HAP-1 (cell line): ENCODE data around the gene ESD.
"Not testable (repeated sequence)": the region's sequence is repeated elsewhere in the genome, so short reads cannot be mapped to it uniquely, and the experiment has no call there.

Experiments used
- DNase-seq, 2 experiments: peaks; one replicate each; pipeline ENCODE4 v3.0.0-alpha.2; 2016 to 2020; ENCODE audit warnings: low spot score in 2 of 2
- H3K27me3 ChIP-seq: fragments of 250-450 bp; sonication (Bioruptor Pico); 2 replicates; pipeline ENCODE4 v1.5.1; 2020; ENCODE audit warnings: low read depth, mild to moderate bottlenecking, moderate library complexity
- H3K36me3 ChIP-seq: fragments of 250-450 bp; sonication (Bioruptor Pico); replicated peaks from 2 replicates; pipeline ENCODE4 v1.5.1; 2020; ENCODE audit warnings: mild to moderate bottlenecking
- H3K4me1 ChIP-seq: fragments of 250-450 bp; sonication (Bioruptor Pico); 2 replicates; pipeline ENCODE4 v1.5.1; 2020; ENCODE audit warnings: mild to moderate bottlenecking
- H3K4me3 ChIP-seq: fragments of 250-450 bp; sonication (Bioruptor Pico); 2 replicates; pipeline ENCODE4 v1.5.1; 2020; ENCODE audit warnings: mild to moderate bottlenecking, moderate library complexity
- H3K9me3 ChIP-seq: fragments of 250-450 bp; sonication (Bioruptor Pico); 2 replicates; pipeline ENCODE4 v1.5.1; 2020; ENCODE audit warnings: mild to moderate bottlenecking, moderate library complexity
- in situ Hi-C: fragments of 300-500 bp; cut with MboI; formaldehyde crosslinking; loops from 3 replicates; pipeline ENCODE4 v1.14.3; 2020; ENCODE audit warnings: low sequenced_read_pairs, inconsistent platforms, mixed read lengths

Gene ESD

DNA sequence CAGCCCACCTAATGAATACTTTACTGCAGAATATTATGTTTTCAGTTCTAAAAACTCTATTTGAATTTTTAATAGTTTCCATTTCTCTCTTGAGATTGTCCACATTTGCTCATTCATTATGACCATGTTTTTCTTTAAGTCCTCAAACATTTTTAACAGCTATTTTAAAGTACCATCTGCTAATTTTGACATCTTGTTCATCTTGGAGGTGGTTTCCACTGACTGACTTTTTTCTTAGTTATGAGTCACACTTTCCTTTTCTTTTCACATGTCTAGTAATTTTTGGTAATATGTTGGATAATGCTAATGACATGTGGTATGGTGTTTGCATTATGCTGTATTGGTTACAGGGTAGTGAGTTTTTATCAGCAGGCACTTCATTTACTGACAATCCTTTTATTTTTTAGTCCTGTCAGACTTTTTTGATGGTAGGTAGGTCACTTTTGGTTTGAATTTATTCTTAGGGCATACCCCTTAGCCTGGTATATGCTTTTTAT is 15.4 kb upstream of the ESD start:
- Histone ChIP-seq H3K9me3 (peaks cover 3% of the 10 kb centered on the region; the same call in 1 of the 2 replicates), H3K36me3 (no peaks in the 10 kb centered on the region), H3K4me1 (no peaks in the 10 kb centered on the region), H3K4me3 (no peak overlapping the region), H3K27me3 (no peaks in the 10 kb centered on the region)
- in situ Hi-C loops: no loop called here
- DNase-seq: no peak

DNA sequence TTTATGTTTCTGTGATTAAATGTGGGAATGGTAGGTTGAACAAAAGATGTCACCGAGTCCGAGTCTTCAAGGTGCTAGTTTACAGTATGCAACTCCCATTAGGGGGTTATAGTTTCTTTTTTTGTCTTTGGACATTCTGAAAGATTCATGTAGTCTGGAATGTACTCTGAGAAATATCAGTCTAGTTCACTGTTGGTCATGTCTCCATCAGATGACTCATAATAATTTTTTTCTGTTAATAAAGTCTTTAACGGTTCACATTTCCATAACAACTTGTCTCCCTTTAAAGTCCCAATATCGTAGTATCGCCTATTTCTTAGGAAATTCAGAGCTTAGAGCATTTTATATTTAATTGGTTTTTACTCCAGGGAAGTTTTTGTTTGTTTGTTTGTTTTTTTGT is 13.5 kb upstream of the ESD start:
- no peak for DNase-seq
- Histone ChIP-seq H3K9me3 (peaks cover 3% of the 10 kb centered on the region; the same call in 1 of the 2 replicates), H3K27me3 (no peaks in the 10 kb centered on the region), H3K4me1 (no peaks in the 10 kb centered on the region), H3K4me3 (no peak overlapping the region), H3K36me3 (no peaks in the 10 kb centered on the region)
- in situ Hi-C loops: no loop called here

DNA sequence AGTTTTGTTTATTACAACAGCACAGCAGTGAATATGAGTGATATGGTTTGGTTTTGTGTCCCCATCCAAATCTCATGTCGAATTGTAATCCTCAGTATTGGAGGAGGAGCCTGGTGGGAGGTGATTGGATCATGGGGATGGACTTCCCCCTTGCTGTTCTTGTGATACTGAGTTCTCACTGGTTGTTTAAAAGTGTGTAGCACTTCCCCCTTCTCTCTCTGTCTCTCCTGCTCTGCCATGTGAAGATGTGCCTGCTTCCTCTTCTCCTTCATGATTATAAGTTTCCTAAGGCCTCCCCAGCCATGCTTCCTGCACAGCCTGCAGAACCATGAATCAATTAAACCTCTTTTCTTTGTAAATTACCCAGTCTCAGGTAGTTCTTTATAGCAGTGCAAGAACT is 8.0 kb upstream of the ESD start:
- H3K27me3 ChIP-seq, H3K4me3 ChIP-seq, in situ Hi-C loops, DNase-seq, H3K9me3 ChIP-seq, H3K36me3 ChIP-seq: not testable (repeated sequence)
- peaks cover 13% of the 10 kb centered on the region for H3K4me1 ChIP-seq

DNA sequence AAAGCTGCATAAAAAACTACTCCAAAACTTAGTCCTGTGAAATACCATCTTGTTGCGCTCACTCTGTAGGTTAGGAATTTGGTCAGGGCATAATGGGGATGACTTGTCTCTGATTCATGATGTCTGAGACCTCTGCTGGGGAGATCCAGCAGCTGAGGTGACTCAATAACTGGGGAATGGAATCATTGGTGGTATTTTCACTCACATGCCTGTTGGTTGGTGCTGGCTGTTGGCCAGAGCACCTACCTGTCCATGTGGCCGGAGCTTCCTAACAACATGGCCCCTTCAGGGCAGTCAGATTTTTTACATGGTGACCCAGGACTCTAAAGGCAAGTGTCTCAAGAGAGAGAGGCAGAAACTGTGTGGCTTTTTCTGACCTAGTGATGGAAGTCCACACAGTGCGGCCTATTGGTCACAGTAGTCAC is 7.4 kb upstream of the ESD start:
- Histone ChIP-seq H3K4me3 (no peak overlapping the region), H3K9me3 (no peaks in the 10 kb centered on the region), H3K27me3 (no peaks in the 10 kb centered on the region), H3K4me1 (peaks cover 13% of the 10 kb centered on the region), H3K36me3 (no peaks in the 10 kb centered on the region)
- DNase-seq: no peak
- in situ Hi-C loops: no loop called here

DNA sequence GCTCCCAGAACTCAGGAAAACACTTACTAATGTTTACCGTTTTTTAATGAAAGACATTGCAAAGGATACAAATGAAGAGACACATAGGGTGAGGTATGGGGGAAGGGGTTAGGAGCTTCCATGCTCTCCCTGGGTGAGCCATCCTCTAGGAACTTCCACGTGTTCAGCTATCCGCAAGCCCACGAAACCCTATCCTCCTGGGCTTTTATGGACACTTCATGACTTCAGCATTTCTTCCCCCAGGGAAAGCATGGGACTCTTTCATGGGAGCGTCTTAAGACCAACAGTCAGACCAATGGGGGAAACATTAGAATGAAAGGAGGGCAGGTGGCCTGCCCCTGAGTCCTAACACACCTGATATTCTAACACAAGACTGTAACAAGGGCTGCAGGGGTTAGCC is 6.6 kb upstream of the ESD start:
- H3K27me3 ChIP-seq: no peaks in the 10 kb centered on the region
- H3K4me1 ChIP-seq: peaks cover 13% of the 10 kb centered on the region
- H3K36me3 ChIP-seq: no peaks in the 10 kb centered on the region
- no peaks in the 10 kb centered on the region for H3K9me3 ChIP-seq
- DNase-seq: no peak
- H3K4me3 ChIP-seq: no peak overlapping the region
- in situ Hi-C loops: no loop called here

DNA sequence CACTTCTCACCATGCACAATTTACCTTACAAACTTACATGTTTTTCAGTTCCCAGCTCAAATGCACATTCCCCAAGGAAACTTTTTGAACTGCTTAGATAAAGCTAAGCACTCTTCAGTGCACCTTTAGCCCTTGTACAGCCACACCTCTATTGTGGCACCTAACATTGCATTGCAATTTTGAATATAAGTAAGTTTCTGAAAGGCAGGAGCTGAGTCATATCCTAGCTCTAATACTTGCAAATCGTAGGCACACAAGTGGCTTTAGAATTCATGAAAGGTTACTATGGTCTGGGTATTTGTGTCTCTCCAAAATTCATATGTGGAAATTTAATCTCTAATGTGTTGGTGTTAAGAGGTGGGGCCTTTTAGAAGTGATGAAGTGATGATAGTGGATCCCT is 4.9 kb upstream of the ESD start:
- H3K4me1 ChIP-seq: peaks cover 19% of the 10 kb centered on the region
- no peaks in the 10 kb centered on the region for H3K9me3 ChIP-seq
- no peaks in the 10 kb centered on the region for H3K27me3 ChIP-seq
- DNase-seq: peak in 1 of 2 experiments; percentile 45
- in situ Hi-C loops: no loop called here
- no peaks in the 10 kb centered on the region for H3K36me3 ChIP-seq
- no peak overlapping the region for H3K4me3 ChIP-seq

DNA sequence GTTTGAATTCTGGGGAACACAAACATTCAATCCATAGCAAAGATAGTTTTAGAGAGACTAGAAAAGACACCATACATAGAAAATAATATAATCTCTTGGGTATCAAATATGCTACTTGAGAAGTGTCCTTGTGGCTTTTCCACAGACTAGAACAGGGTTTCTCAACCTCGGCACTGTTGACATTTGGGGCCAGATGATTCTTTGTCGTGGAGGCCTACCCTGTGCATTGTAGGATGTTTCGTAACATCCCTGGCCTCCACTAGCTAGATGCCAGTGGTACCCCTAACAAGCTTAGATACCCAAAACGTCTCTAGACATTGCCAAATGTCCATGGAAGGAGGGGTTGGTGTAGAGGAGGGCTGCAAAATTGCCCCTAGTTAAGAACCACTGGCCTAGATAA is 2.2 kb upstream of the ESD start:
- Histone ChIP-seq H3K4me3 (no peak overlapping the region), H3K27me3 (no peaks in the 10 kb centered on the region), H3K36me3 (no peaks in the 10 kb centered on the region), H3K4me1 (peaks cover 25% of the 10 kb centered on the region), H3K9me3 (no peaks in the 10 kb centered on the region)
- in situ Hi-C loops: no loop called here
- no peak for DNase-seq

DNA sequence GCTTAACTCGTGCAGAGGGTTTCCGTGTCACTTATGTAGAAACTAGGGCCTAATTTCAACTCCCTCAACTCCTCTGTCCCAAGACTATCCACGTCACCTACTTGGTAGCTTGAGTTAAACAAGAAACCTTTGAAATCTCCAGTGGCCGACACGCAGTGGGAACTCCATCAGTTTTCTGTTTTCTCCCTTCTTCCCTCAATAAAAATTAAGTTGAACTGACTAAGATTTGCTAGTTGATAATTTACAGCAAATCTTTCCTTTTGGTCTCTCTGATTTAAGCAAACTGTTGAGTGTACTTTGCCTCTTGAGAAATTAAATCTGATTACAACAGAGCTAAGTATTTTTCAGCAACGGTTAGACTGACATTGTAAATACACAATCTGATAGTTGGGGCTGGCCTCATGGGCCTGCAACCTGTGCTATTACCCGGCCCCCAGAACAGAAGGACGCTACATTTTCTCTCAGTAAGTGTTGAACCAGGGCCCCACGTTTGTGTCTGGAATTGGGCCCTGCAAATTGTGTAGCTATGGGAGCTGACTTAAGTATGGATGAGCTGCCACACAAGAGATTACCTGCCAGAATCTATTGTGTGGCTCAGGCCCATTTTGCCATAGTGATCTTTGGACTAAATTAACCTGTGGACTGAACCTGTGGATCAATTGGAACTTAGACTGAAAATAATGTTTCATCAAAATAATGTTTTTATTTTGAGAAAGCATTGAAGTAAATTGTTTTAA is 708 bp upstream of the ESD start:
- Histone ChIP-seq H3K4me1 (peaks cover 33% of the 10 kb centered on the region), H3K9me3 (no peaks in the 10 kb centered on the region), H3K36me3 (0 out of 2 replicates have a peak, but pooled peaks cover 2% of the 10 kb centered on the region), H3K4me3 (peak overlapping the region; percentile 75), H3K27me3 (no peaks in the 10 kb centered on the region)
- in situ Hi-C loops: no loop called here
- DNase-seq: no peak

DNA sequence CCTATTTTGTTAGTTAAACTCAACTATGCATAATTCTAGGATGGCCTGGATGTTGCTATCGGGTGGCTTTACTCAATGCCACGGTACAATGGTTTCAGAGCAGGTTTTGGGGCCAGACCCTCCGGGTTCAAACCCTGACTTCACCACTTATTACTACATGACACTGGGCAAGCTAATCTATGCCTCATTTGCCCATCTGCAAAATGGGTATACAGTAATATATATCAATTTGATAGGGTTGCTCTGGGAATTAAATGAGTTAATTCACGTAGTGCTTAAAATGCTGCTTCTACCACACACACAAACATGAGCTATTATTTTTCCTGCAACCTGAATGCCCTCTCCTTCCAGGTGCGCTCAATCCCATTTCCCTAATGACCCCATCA is 839 bp downstream of the ESD start:
- Histone ChIP-seq H3K36me3 (0 out of 2 replicates have a peak, but pooled peaks cover 8% of the 10 kb centered on the region), H3K27me3 (no peaks in the 10 kb centered on the region), H3K4me3 (peak overlapping the region; percentile 75), H3K9me3 (no peaks in the 10 kb centered on the region), H3K4me1 (peaks cover 20% of the 10 kb centered on the region)
- in situ Hi-C loops: no loop called here
- DNase-seq: no peak

DNA sequence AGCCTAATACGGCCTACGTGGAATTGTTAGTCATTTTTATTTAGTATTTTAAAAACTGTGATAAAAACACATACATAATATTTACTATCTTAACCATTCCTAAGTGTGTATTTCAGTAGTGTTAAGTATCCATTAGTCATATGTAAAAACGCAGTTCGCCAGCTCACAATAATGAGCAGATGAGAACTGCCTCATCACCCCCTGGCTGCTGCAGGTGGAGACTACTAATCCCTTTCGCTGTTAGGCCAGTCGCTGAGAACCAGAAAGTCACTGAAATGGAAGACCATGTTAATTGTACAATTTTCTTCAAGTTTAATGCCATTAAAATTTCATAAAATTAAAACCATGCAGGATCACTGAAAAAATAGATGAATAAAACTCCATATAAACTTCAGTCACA is 1.6 kb downstream of the ESD start:
- no peak overlapping the region for H3K4me3 ChIP-seq
- peaks cover 20% of the 10 kb centered on the region for H3K4me1 ChIP-seq
- in situ Hi-C loops: no loop called here
- H3K9me3 ChIP-seq: no peaks in the 10 kb centered on the region
- peak; percentile 44 to 57 for DNase-seq
- H3K36me3 ChIP-seq: peaks cover 14% of the 10 kb centered on the region
- H3K27me3 ChIP-seq: no peaks in the 10 kb centered on the region

DNA sequence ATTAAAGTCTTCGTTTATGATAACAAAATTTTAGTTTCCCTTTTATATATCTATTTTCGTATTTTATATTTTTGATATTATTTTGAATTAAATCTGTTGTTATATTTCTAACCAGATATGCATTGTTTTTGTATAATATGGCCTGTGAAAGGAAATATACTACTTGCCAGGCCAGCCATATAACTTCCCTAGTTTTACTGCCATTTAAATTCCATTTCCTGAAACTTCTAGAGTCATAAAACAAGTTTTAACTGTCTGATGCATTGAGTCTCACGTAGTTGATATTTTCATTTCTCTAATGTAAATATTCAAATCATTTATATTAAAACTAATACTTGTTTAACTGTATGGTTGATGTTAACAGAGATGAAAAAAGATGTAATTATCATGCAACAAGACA is 13.5 kb downstream of the ESD start:
- Histone ChIP-seq H3K27me3 (no peaks in the 10 kb centered on the region), H3K36me3 (peaks cover 93% of the 10 kb centered on the region), H3K4me3 (no peak overlapping the region), H3K9me3 (no peaks in the 10 kb centered on the region), H3K4me1 (no peaks in the 10 kb centered on the region)
- in situ Hi-C loops: no loop called here
- DNase-seq: no peak

DNA sequence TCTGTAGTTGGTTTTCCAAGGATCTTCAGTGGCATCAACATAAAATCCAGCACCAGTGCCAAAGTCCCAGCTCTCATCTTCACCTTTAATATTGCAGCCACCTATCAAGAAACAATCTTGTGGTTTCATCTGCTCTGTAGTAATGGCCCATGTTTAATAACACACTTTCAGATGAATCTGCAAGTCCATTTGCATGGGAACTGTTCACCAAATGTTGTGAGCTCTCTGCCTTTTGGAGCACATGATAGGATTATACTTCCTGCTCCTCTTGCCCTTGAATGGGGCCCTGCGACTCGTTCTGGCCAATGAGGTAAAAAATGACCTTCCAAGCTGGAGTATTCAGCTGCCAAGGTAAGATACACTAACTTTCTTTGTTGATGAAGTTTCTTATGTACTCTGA is 14.3 kb downstream of the ESD start:
- H3K9me3 ChIP-seq: no peaks in the 10 kb centered on the region
- no peak for DNase-seq
- H3K4me3 ChIP-seq: no peak overlapping the region
- no peaks in the 10 kb centered on the region for H3K4me1 ChIP-seq
- H3K36me3 ChIP-seq: peaks cover 94% of the 10 kb centered on the region
- no peaks in the 10 kb centered on the region for H3K27me3 ChIP-seq
- in situ Hi-C loops: no loop called here

DNA sequence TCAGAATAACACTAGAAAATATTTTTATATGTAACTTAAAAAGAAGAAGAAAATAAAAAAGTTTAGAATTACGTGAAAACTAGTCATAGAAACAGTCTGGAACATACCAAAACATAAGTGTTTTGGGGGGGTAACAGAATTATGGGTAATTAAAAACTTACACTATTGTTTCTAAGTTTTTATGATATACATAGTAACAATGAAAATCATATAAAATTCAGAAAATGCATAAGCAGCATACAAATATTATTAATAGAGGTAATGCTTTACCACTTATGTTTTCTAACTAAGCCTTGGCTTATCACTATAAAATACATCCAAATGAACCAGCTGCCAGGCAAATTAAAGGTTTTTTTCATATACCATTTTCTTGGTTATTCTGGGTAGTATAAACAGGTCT is 14.9 kb downstream of the ESD start:
- Histone ChIP-seq H3K27me3 (no peaks in the 10 kb centered on the region), H3K4me1 (no peaks in the 10 kb centered on the region), H3K36me3 (peaks cover 95% of the 10 kb centered on the region), H3K4me3 (no peak overlapping the region), H3K9me3 (no peaks in the 10 kb centered on the region)
- in situ Hi-C loops: no loop called here
- DNase-seq: no peak

DNA sequence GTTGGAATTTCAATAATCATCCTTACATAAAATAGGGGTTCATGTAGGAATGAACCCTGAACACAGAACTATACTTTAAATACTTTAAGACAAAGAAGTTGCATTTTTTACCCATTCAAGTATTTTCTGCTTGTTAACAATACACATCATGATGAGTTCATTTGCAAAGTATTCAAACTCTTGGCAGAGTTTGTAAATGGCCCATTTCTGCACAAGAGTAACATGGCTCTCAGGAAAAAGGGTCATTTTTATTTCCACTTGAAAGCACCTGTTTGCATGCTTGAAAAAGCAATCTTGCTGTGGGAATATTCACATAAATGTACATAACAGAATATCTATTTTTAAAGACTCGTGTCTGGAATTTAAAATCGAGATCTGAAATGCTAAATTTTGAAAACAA is 18.1 kb downstream of the ESD start:
- H3K4me1 ChIP-seq: no peaks in the 10 kb centered on the region
- in situ Hi-C loops: no loop called here
- peaks cover 91% of the 10 kb centered on the region for H3K36me3 ChIP-seq
- no peak overlapping the region for H3K4me3 ChIP-seq
- DNase-seq: no peak
- no peaks in the 10 kb centered on the region for H3K27me3 ChIP-seq
- no peaks in the 10 kb centered on the region for H3K9me3 ChIP-seq

DNA sequence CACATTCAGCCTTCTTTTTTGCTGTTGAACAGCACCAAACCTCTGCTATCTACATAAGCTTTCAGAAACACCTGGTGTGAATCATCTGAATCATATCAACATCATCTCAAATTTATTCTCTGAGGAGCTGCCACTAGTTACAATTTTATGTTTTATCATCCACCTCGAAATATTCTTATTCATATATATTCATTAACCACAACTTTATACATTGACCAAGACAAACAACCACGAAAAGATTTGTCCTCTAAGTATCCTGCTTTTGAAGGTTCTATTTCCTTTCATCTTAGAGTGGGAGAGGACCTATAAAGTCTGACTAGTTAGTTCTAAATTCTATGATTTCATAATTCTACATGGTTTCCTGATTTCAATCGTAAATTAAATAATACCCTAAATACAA is 18.9 kb downstream of the ESD start:
- in situ Hi-C loops: no loop called here
- H3K4me3 ChIP-seq: no peak overlapping the region
- H3K4me1 ChIP-seq: no peaks in the 10 kb centered on the region
- no peak for DNase-seq
- H3K36me3 ChIP-seq: peaks cover 91% of the 10 kb centered on the region
- H3K9me3 ChIP-seq: no peaks in the 10 kb centered on the region
- H3K27me3 ChIP-seq: no peaks in the 10 kb centered on the region
